Fibroblast of pulmonary artery (primary cell): ENCODE data around the gene RAI14.
"Not testable (repeated sequence)": the region's sequence is repeated elsewhere in the genome, so short reads cannot be mapped to it uniquely, and the experiment has no call there.

Experiments used
- DNase-seq: peaks from one replicate; pipeline ENCODE4 v3.0.0-alpha.2; 2010; ENCODE audit warnings: low read depth
- H3K4me3 ChIP-seq: replicated peaks from 2 replicates; pipeline ENCODE4 v1.5.1; 2011; ENCODE audit warnings: low read depth, mild to moderate bottlenecking, control low read depth, low read length, moderate library complexity
- TF ChIP-seq, protein P1 (sequence below): IDR thresholded peaks from 2 replicates; pipeline ENCODE4 v1.5.1; 2011; ENCODE audit warnings: mild to moderate bottlenecking, control low read depth, low read length, inconsistent platforms; ENCODE audit errors: missing control alignments

Gene RAI14

DNA sequence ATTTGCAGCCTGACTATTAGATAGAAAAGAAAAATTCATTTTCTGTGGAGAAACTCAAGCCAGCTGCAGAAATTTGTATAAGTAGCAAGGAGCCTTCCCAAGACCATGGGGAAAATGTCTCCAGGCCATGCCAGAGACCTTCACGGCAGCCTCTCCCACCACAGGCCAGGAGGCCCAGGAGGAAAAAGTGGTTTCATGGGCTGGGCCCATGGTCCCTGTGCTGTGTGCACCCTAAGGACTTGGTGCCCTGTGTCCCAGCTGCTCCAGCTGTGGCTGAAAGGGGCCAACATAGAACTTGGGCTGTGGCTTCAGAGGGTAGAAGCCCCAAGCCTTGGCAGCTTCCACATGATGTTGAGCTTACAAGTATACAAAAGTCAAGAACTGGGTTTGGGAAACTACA, 109.5 kb downstream of the RAI14 start:
- DNase-seq, result no peak
- TF ChIP-seq, protein P1, sequence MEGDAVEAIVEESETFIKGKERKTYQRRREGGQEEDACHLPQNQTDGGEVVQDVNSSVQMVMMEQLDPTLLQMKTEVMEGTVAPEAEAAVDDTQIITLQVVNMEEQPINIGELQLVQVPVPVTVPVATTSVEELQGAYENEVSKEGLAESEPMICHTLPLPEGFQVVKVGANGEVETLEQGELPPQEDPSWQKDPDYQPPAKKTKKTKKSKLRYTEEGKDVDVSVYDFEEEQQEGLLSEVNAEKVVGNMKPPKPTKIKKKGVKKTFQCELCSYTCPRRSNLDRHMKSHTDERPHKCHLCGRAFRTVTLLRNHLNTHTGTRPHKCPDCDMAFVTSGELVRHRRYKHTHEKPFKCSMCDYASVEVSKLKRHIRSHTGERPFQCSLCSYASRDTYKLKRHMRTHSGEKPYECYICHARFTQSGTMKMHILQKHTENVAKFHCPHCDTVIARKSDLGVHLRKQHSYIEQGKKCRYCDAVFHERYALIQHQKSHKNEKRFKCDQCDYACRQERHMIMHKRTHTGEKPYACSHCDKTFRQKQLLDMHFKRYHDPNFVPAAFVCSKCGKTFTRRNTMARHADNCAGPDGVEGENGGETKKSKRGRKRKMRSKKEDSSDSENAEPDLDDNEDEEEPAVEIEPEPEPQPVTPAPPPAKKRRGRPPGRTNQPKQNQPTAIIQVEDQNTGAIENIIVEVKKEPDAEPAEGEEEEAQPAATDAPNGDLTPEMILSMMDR, result no peak
- no peak overlapping the region for H3K4me3 ChIP-seq

DNA sequence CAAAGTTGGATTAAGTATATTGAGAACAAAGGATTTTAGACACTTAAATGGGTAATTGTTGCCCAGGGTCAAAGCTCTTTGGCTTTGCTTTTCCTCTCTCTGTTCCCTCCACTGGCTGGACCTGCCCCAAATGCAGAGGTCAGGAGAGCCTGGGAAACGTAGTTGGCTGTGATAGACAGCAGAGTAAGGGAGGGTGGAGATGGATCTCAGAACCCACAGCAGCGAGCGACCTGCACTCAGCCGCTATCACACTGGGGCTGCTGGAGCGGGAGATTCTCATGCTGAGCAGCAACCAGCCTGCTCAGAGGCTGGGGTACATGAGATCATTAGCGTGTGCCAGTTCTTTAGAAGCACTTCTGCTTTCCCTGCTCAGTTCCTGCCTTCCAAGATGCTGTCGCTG, 111.1 kb downstream of the RAI14 start:
- no peak overlapping the region for H3K4me3 ChIP-seq
- TF ChIP-seq, protein P1, result no peak
- no peak for DNase-seq

DNA sequence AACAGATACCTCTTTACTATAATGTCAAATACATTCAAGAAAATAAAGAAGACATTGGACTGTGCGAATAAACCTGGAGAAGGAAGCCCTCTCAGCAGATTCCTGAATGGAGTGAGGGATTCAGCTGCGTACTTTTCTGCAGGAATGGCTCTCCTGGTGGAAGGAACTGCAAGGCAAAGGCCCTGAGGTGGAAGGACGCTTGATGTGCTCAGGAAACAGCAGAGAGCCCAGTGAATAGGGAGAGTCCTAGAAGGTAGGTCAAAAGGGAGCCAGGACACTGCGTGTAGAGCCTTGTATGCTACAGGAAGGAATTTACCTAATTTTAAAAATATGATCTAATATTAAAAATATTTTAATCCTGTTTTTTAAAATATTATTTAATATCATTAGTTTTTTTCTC, 114.4 kb downstream of the RAI14 start:
- TF ChIP-seq, protein P1, result no peak
- H3K4me3 ChIP-seq, result no peak overlapping the region
- DNase-seq, result no peak

DNA sequence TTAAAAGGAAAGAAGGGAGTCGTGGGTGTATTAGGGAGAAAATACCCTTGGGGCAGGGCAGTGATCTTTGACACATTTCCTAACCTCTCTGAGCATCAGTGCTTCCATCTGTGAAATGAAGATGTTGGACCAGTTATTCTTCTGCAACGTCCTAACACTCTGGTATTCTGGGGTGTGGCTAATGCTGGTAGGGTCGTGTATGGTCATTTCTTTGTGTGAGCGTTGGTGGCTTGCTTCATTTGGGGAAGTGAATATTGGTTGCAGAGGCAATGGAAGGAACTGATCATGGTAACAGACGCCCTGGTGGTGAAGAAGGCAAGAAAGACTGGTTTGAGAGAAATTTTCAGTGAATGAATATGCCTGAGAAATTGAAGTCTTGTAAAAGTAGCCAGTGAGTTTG, 114.9 kb downstream of the RAI14 start:
- DNase-seq, result no peak
- TF ChIP-seq, protein P1, result no peak
- H3K4me3 ChIP-seq, result no peak overlapping the region

DNA sequence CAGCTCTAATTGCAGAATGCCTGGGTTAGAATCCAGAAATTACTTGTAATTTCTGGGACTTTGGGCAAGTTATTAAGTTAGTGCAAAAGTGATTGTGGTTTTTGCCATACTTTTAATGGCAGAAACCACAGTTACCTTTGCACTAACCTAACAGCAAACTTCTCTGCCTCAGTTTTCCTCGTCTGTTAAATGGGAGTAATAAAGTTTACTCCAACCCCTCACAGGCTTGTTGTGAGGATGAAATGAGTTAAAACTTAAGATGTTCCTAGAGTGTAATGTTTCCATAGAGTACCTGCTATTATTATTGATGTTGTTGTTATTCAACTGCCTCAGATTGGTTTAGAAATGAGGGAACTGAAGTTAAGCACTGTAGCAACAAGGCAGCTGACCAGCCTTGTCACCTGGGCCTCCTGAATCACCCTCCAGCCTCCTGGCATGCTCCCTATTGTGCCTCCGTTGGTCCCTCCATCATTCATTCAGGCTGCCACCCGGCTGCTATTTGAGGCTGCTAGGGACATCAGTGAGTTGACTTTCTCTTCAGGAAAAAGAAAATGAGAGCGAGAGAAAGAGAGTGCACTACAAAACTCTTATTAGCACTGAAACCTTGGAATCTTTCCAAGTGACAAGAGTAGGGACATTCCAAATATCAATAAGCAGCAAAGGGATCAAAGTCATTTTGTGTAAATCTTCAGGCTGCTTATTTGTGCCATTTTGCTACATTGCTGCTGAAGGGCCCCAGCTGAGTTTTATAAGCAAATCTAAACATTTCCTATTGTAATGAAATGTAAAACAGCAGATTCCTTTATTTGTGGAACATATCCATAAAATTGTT, 116.4 kb downstream of the RAI14 start:
- no peak for DNase-seq
- TF ChIP-seq, protein P1, result no peak
- H3K4me3 ChIP-seq, result no peak overlapping the region

DNA sequence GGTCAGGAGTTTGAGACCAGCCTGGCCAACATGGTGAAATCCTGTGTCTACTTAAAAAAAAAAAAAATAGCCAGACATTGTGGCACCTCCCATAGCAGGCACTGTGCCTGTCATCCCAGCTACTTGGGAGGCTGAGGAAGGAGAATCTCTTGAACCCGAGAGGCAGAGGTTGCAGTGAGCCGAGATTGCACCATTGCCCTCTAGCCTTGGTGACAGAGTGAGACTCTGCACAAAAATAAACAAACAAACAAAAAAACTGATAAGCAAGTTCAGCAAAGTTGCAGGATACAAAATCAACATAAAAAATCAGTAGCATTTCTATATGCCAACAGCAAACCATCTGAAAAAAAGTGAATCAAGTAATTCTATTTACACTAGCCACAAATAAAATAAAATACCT, 118.0 kb downstream of the RAI14 start:
- TF ChIP-seq, protein P1, result no peak
- no peak overlapping the region for H3K4me3 ChIP-seq
- DNase-seq, result no peak

DNA sequence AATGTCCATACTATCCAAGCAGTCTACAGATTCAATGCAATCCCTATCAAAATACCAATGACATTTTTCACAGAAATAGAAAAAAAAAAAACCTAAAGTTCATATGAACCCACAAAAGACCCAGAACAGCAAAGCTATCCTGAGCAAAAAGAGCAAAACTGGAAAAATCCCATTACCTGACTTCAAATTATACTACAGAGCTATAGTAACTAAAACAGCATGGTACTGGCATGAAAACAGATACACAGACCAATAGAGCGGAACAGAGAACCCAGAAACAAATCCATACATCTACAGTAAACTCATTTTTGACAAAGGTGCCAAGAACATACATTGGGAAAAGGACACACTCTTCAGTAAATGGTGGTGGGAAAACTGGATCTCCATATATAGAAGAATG, 118.5 kb downstream of the RAI14 start:
- not testable (repeated sequence) for H3K4me3 ChIP-seq, DNase-seq
